Right lobe of liver (tissue), 4 donors: ENCODE results near the gene DOC2A.

ENCODE experiments used
- CTCF ChIP-seq, 4 donors: fragments of 200-600 bp in 3 of 4; fragments of 450-650 bp in 1 of 4; IDR thresholded peaks; one replicate each; pipeline versions ENCODE4 v1.5.1 to v1.8.0; 2016 to 2022; ENCODE audit warnings: antibody characterized with exemption in 4 of 4, mild to moderate bottlenecking in 2 of 4
- POLR2A ChIP-seq: fragments of 450-650 bp; IDR thresholded peaks from one replicate; pipeline ENCODE4 v1.6.1; 2017; ENCODE audit warnings: antibody characterized with exemption, mild to moderate bottlenecking
- donor health status: DM: no; HTN: no; CAD: no.
- donor health status: DM: no; HTN: no; CAD: no.
- donor health status: DM: no; HTN: yes; CAD: no.

DNA sequence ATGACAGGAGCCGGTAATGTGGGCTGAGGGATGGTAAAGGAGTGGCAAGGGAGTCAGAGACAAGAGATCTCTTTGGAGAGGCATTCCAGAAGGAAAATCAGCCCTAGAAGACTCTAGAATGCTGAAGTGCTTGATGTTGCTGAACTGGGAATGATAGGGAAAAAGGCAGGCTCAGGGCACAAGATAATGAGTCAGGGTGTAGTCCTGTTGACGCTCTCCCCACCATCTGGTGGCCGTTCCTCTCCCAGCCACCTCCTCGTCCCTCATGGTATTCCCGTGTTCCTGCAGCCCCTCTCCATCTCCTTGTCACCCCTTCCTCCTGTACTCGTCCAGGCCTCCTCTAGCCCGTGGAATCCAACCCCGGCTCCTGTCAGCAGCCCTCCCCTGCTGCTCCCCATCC, 43.6 kb upstream of the DOC2A start:
- TF ChIP-seq CTCF (IDR thresholded peaks at IDR 0.05) (no peak), POLR2A (no peak)
